Neural progenitor cell (in vitro differentiated cells): ENCODE measurements around the gene LINGO3.

Experiments
- EZH2phosphoT487 ChIP-seq: fragments of 200-600 bp; sonication (generic); IDR thresholded peaks from 2 replicates; pipeline ENCODE4 v1.6.1; 2017; ENCODE audit warnings: antibody characterized with exemption
- TF ChIP-seq, protein P1 (sequence below): fragments of 200-600 bp; sonication (generic); IDR thresholded peaks from 2 replicates; pipeline ENCODE4 v1.5.1; 2017; ENCODE audit warnings: antibody characterized with exemption, mild to moderate bottlenecking

DNA sequence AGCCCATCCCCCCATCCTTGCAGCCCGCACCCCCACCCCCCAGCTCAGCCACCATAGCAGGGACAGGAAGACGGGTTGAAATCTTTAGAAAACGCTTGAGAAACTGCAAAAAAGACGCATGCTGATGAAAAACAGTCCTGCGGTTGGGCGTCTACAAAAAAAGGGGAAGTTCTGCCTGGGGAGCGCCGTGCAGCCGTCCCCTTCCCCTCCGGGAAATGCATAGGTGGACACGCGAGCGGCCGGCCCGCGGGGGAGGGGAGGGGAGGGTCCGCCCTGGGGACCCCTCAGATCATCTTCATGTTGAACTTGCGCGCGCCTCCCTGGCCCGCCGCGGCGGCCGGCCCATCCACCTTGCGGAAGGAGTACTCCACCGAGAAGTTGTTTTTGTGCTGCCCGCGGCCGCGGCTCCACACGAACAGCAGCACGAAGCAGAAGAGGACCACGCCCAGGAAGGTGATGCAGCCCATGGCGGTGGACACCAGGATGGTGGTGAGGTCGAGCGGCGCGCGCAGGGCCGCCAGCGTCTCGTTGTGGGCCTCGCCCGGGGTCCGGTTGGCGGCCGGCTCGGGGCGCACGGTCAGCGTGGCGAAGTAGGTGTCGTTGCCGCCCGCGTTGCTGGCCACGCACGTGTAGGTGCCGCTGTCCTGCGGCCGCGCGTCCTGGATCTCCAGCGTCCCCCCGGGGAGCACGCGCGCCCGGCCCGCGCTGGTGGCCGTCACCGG, 18.1 kb downstream of the LINGO3 start:
- TF ChIP-seq, protein P1, sequence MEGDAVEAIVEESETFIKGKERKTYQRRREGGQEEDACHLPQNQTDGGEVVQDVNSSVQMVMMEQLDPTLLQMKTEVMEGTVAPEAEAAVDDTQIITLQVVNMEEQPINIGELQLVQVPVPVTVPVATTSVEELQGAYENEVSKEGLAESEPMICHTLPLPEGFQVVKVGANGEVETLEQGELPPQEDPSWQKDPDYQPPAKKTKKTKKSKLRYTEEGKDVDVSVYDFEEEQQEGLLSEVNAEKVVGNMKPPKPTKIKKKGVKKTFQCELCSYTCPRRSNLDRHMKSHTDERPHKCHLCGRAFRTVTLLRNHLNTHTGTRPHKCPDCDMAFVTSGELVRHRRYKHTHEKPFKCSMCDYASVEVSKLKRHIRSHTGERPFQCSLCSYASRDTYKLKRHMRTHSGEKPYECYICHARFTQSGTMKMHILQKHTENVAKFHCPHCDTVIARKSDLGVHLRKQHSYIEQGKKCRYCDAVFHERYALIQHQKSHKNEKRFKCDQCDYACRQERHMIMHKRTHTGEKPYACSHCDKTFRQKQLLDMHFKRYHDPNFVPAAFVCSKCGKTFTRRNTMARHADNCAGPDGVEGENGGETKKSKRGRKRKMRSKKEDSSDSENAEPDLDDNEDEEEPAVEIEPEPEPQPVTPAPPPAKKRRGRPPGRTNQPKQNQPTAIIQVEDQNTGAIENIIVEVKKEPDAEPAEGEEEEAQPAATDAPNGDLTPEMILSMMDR: no peak
- peak; percentile 84 for TF ChIP-seq EZH2phosphoT487
